DND-41 (cell line): Measurements from ENCODE around the gene SLC26A1.

ENCODE experiments used
- EZH2 ChIP-seq: IDR thresholded peaks from 3 replicates; pipeline ENCODE4 v1.6.1; 2012; ENCODE audit warnings: borderline replicate concordance, low read depth, mild to moderate bottlenecking, moderate library complexity, low read length, inconsistent platforms; ENCODE audit not compliant: severe bottlenecking
- TF ChIP-seq, protein P1 (sequence below): IDR thresholded peaks from 2 replicates; pipeline ENCODE4 v1.5.1; 2012; ENCODE audit warnings: borderline replicate concordance, low read length, moderate library complexity, mild to moderate bottlenecking; ENCODE audit not compliant: poor library complexity, severe bottlenecking; ENCODE audit errors: extremely low read depth

DNA sequence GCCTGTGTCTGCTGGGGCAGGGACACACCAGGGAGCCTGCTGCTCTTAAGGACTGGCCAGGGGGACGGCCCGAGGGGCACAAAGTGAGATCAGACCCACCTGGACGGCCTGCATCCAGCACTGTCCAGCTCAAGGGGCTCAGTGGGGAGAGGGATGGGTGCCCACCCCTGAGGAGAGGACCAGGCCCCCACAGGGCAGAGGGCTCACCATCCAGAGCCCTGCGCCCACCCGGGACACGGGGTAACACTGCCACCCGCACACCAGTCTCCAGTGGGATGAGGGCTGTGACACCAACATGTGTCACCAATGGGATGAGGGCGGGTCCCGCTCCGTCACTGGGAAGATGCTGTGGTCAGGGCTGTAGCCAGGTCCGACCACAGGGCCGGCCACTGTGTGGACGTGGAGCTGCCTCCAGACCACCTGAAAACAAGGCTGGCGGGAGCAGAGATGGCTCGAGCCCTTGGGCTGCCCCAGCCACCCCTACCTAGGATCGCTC is 33.0 kb downstream of the SLC26A1 start:
- TF ChIP-seq, protein P1, sequence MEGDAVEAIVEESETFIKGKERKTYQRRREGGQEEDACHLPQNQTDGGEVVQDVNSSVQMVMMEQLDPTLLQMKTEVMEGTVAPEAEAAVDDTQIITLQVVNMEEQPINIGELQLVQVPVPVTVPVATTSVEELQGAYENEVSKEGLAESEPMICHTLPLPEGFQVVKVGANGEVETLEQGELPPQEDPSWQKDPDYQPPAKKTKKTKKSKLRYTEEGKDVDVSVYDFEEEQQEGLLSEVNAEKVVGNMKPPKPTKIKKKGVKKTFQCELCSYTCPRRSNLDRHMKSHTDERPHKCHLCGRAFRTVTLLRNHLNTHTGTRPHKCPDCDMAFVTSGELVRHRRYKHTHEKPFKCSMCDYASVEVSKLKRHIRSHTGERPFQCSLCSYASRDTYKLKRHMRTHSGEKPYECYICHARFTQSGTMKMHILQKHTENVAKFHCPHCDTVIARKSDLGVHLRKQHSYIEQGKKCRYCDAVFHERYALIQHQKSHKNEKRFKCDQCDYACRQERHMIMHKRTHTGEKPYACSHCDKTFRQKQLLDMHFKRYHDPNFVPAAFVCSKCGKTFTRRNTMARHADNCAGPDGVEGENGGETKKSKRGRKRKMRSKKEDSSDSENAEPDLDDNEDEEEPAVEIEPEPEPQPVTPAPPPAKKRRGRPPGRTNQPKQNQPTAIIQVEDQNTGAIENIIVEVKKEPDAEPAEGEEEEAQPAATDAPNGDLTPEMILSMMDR = no peak
- no peak for TF ChIP-seq EZH2
